Suppressor macrophage (primary cell): ENCODE data around the gene ALKBH7.
"Not testable (repeated sequence)": the region's sequence is repeated elsewhere in the genome, so short reads cannot be mapped to it uniquely, and the experiment has no call there.

Experiments used
- DNase-seq, 4 experiments: peaks; one replicate each; pipeline ENCODE4 v3.0.0-alpha.2; 2020 to 2022
- total RNA-seq, 17 experiments: gene quantifications; one replicate each; lab custom pipeline; 2026; ENCODE audit warnings: mixed read lengths in 6 of 17, inconsistent platforms in 3 of 17; lab: John Stamatoyannopoulos, UW

Gene ALKBH7, protein sequence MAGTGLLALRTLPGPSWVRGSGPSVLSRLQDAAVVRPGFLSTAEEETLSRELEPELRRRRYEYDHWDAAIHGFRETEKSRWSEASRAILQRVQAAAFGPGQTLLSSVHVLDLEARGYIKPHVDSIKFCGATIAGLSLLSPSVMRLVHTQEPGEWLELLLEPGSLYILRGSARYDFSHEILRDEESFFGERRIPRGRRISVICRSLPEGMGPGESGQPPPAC
- 7.2 to 28.2 (median 18.1) reads per million in 17 experiments for total RNA-seq

- peak; percentile 99 to 100 (median 100) for DNase-seq
Measured at GRCh38 chr19:6372594-6373095, at the start of gene ALKBH7. Gene ALKBH7 (plus strand): TSS chr19:6372794. CDS start chr19:6372821, 27 bp downstream.

DNA sequence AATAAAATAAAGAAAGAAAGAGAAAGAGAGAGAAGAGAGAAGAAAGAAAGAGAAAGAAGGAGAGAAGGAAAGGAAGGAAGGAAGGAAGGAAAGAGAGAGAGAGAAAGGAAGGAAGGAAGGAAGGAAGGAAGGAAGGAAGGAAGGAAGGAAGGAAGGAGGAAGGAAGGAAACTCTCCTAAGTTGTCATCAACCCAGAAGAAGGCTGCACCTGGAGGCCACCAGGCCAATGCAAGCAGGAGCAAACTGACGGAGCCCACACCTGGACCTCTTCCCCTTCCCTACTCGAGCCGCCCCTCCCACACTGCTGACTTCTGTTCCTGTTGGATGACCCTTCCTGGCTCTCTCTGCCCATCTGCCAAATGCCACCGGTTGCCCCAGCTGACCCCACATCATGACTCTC, 47.8 kb upstream of the ALKBH7 start:
- no peak for DNase-seq

DNA sequence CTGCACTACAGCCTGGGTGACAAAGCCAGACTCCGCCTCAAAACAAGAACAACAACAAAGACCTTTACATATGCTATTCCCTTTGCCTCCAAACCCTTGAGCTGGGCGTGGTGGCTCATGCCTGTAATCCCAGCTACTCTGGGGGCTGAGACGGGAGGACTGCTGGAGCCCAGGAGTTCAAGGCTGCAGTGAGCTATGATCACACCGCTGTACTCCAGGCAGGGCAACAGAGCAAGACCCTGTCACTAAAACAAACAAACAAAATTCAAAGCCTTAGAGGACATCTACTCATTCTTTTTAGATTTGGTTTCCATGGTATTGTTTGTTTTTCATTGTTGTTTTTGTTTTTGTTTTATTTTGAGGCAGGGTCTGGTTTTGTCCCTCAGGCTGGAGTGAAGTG, 47.0 kb upstream of the ALKBH7 start:
- no peak for DNase-seq

GRCh38 chr19:6326815-6327214, 45.8 kb upstream of the ALKBH7 start:
- no peak for DNase-seq

- no peak for DNase-seq
Measured at GRCh38 chr19:6333439-6333838, 39.2 kb upstream of the ALKBH7 start, which contains the start of gene ACER1. Gene ACER1 (minus strand): TSS chr19:6333612. CDS start chr19:6333551, 61 bp downstream.

DNA sequence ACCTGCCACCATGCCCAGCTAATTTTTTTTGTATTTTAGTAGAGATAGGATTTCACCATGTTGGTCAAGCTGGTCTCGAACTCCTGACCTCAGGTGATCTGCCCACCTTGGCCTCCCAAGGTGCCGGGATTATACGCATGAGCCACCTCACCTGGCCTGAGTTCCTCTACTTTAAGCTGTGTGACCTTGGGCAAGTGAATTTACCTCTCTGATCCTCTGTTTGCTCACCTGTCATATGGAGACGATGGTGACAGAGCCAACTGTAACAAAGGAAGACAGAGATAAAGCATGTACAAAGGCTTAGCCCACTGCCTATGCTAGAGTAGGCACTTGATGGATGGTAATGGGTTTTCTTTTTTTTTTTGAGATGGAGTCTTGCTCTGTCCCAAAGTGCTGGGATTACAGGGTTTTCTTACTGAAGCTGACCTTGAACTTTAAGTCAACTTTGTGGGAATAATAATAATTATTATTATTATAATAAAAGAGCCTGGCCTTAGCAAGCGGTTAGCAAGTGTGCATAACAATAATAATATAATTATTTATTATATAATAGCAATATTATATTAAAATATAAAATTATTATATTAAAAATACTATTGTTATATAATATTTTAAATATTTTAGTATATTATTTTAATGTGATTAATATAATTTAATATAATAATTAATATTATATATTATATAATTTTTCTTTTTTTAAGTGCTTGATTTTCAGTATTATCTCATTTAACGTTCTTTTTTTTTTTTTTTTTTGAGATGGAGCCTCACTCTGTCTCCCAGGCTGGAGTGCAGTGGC, 37.9 kb upstream of the ALKBH7 start:
- DNase-seq: no peak

DNA sequence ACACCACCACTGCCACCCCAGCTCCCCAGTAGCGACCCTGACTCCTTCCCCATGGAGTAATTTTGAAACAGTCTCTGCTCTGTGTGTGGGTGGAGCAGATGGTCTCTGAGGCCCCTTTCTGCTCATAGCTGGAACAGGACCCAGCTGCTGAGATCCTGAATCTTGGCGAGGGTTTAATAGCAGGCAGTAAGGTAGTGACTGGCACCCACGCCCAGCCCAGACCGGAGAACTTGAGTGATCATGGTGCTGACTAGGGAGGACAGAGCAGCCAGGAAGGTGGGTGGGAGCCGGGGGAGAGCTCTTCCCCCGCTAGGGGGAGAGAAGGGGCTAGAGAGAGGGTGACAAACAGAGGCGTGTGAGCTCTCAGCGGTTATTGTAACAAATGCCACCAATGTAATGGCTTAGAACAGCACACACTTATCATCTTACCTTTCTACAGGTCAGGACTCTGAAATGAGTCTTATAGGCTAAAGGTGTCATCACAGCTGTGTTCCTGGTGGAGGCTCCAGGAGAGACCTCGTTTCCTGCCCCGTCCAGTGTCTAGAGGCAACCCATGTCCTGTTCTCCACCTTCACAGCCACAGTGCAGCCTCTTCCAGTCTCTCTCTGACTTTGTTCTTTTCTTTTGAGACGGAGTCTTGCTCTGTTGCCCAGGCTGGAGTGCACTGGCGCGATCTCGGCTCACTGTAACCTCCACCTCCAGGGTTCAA, 31.9 kb upstream of the ALKBH7 start:
- DNase-seq: no peak

DNA sequence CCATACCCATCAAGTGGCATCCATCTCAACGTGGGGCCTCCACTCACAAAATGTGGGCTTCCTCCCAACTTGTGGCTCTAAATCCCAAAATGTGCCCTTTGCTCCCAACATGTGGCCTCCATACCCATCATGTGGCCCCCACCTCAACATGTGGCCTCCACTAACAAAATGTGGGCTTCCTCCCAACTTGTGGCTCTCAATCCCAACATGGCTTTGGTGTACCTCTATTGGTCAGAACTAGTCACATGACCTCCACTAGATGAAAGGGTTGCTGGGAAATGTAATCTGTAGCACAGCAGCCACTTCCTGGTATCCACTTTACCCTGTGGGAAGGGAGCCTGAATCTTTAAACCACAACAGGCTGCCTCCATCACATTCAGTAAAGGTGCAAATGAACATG, 29.1 kb upstream of the ALKBH7 start:
- DNase-seq: peak in 1 of 4 experiments; percentile 8

DNA sequence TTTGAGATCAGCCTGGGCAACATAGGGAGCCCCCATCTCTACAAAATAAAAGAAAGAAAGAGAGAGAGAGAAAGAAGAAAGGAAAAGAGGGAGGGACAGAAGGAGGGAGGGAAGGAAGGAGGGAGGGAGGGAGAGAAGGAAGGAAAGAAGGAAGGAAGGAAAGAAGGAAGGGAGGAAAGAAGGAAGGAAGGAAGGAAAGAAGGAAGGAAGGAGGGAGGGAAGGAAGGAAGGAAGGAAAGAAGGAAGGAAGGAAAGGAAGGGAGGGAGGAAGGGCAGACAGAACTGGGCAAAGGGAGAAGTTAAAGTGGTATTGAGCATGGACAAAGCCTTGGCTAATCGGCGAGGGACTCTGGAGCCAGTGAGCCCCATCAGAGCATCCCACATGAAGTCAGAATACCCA, 23.3 kb upstream of the ALKBH7 start:
- not testable (repeated sequence) for DNase-seq

DNA sequence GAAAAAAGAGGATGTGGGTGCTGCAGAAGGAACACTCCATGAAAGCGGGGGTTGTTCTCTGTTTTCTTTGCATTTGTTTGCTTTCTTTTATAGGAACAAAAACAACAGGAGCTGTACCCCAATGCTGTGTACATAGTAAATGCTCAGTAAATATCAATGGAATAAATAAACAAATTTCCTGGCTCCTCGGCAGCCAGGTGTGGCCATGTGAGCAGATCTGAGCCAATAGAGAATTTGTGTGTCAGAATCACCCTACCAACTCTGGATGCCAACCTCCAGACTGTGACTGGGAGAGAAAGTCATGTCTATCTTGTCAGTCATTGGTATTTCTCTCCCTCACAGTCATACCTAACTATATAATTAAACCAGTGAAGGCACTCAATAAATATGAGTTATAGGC, 21.9 kb upstream of the ALKBH7 start:
- DNase-seq: no peak

DNA sequence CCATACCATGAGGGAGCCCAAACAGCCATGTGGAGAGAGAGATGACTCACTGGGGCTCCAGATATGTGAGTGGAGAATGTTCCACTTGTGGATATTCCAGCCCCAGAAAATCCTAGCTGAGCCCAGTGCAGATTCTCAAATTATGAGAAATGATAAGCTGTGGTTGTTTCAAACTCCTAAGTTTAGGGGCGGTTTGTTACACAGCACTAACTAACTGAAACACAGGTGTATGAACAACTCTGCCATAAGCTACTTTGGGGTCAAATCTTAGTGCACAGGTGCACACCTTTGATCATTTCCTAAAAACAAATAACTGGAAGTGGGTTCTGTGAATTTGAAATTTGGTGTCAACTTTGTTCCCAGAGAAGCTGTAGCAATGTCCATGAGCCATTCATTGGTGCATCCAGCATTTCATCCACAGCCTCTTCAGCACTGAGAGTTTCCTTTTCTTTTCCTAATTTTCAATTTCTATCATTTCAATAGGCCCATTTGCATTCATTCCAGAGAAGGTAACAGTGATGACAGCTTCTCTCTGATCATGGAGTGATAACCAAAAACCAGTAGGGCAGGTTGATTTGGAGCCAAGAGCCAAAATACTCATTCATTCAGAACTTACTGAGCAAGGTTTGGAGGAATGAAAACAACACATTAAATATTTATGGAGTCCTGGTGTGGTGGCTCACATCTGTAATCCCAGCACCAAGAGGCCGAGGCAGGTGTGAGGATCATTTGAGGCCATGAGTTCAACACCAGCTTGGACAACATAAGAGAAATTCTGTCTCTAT, 20.0 kb upstream of the ALKBH7 start:
- no peak for DNase-seq

DNA sequence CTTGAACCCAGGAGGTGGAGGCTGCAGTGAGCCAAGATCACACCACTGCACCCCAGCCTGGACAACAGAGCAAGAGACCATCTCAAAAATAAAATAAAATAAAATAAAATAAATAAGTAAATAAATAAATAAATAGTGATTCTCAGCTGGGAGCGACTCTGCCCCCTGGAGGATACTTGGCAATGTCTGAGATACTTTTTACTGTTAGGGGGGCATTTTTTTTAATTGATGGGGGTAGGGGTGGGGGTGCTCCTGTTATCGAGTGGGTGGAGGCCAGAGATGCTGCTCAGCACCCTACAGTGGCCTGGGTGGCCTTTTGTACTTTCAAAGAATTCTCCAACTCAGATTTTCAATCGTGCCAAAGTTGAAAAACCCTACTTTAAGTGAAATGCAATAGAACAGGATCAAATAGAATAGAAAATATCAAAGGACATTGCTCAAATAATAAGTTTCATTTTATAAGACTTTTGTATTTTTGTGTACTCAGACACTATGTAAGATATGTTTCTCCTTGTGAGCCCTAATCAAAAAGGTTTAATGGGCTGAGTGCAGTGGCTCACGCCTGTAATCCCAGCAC, 18.4 kb upstream of the ALKBH7 start:
- DNase-seq: peak; percentile 15 to 52 (median 33)

DNA sequence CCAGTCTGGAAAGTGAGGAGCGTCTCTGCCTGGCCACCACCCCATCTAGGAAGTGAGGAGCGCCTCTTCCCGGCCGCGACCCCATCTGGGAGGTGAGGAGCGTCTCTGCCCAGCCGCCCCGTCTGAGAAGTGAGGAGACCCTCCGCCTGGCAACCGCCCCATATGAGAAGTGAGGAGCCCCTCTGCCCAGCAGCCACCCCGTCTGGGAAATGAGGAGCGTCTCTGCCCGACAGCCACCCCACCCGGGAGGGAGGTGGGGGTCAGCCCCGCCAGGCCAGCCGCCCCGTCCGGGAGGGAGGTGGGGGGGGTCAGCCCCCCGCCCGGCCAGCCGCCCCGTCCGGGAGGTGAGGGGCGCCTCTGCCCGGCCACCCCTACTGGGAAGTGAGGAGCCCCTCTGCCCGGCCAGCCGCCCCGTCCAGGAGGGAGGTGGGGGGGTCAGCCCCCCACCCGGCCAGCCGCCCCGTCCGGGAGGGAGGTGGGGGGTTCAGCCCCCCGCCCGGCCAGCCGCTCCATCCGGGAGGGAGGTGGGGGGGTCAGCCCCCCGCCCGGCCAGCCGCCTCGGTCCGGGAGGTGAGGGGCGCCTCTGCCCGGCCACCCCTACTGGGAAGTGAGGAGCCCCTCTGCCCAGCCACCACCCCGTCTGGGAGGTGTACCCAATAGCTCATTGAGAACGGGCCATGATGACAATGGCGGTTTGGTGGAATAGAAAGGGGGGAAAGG, 17.1 kb upstream of the ALKBH7 start:
- DNase-seq: not testable (repeated sequence)

GRCh38 chr19:6357174-6357573, 15.4 kb upstream of the ALKBH7 start:
- DNase-seq: no peak

DNA sequence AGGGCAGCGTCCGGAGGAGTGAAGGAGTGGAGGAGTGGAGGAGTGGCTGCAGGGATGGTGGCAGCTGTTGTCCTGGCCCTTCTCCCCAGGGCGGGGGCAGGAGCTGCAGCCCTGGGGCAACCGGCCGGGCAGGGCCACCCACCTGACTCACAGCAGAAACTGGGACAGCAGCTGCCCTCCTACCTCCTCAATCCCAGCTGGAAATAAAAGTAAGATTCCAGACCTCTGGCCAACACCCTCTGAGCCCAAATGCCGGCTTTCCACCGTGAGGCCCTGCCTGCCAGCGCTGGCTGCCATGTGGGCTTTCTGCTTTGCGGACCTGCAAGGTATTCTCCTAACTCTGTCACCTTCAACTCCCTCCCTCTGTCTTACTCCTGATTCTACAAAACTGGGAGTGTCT, 14.6 kb upstream of the ALKBH7 start:
- no peak for DNase-seq

- DNase-seq: no peak
Measured at GRCh38 chr19:6359568-6360341, 12.8 kb upstream of the ALKBH7 start.

- not testable (repeated sequence) for DNase-seq
Measured at GRCh38 chr19:6360445-6360844, 12.1 kb upstream of the ALKBH7 start.

- not testable (repeated sequence) for DNase-seq
Measured at GRCh38 chr19:6360857-6361216, 11.8 kb upstream of the ALKBH7 start.

- no peak for DNase-seq
Measured at GRCh38 chr19:6362027-6362350, 10.6 kb upstream of the ALKBH7 start.

GRCh38 chr19:6362351-6362801, 10.2 kb upstream of the ALKBH7 start:
- DNase-seq: no peak

DNA sequence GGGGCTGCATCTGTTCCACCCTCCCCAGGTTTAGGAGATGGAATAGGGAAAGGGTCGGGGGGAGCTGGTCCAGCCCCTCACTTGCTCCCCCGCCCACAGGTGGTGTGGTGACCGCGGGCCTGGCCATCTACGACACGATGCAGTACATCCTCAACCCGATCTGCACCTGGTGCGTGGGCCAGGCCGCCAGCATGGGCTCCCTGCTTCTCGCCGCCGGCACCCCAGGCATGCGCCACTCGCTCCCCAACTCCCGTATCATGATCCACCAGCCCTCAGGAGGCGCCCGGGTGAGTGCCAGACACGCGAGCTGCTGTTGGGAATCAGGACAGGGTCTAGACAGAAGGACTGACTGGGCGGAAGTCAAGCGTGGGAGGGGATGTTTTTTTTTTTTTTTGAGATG, 8.2 kb upstream of the ALKBH7 start:
- no peak for DNase-seq
